Activated T-helper 2 cell treated with anti-CD3 and anti-CD28 coated beads, Interferon-gamma antibody, Interleukin-2, Interleukin-4, amounts not matched to agents 10 μg/mL and 5 μg/mL and 100 μg/mL, durations not matched to agents 14 hours and 24 hours and 36 hours (primary cell): ENCODE measurements around the gene AFAP1L2. TPM values are rescaled to one million over a fixed set of nuclear protein-coding genes. Genes with fewer than 3 reads are reported as not detected.

Experiments
- DNase-seq: peaks from one replicate; pipeline ENCODE4 v3.0.0; 2021; ENCODE audit warnings: low spot score
- H3K27ac Mint-ChIP-seq: one replicate; pipeline ENCODE4 v1.8.0; 2021; ENCODE audit warnings: mixed read lengths
- H3K27me3 Mint-ChIP-seq: one replicate; pipeline ENCODE4 v1.8.0; 2021; ENCODE audit warnings: low read depth, mixed read lengths
- H3K36me3 Mint-ChIP-seq: one replicate; pipeline ENCODE4 v1.8.0; 2021; ENCODE audit warnings: low read depth, mixed read lengths
- H3K4me1 Mint-ChIP-seq: one replicate; pipeline ENCODE4 v1.8.0; 2021; ENCODE audit warnings: low read depth, mixed read lengths
- H3K4me3 Mint-ChIP-seq: one replicate; pipeline ENCODE4 v1.8.0; 2021; ENCODE audit warnings: low read depth, mild to moderate bottlenecking, moderate library complexity, mixed read lengths
- H3K9me3 Mint-ChIP-seq: one replicate; pipeline ENCODE4 v1.8.0; 2021; ENCODE audit warnings: mixed read lengths
- intact Hi-C: fragments of 100-400 bp; cut with micrococcal nuclease; formaldehyde crosslinking; loops from one replicate; pipeline ENCODE4 v1.15.1; 2023
- total RNA-seq: library from RNA; stranded (reverse); gene quantifications from 2 replicates; pipeline ENCODE4 v1.2.3, GENCODE V29; 2022

AFAP1L2 gene
- total RNA-seq, 1 donor from 2014 or later = 3.5 TPM

DNA sequence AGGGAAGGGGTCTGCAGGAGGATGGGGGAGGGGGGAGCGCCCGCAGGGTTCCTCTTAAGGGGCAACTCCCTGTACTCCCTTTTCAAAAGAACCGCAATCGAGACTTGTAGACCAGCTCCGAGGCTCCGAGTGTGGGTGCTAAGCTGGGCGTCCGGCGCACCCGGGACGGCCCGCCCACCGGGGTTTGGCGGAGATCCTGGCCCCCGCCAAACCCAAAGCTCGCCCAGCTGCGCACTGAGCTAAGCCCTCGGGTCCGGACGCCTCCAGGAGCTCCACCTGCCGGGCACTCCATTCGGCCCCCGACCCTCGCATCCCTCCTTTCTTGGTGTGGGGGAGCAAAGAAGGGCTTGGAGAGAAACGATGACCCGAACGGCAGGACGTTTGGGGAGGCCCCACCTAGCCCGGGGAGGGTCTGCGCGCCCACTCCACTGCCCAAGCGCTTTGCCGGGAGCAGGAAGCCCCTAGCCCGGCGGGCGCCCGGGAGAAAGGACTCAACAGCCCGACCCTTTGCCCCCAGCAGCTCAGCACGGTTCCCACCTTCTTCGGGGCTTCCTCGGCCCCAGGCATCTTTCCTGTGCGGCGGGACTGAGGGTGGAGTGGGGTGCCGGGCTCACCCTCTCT is 651 bp downstream of the AFAP1L2 start:
- peaks cover 66% of the 10 kb centered on the region for H3K27me3 Mint-ChIP-seq
- H3K4me1 Mint-ChIP-seq = peaks cover 8% of the 10 kb centered on the region
- no peak for DNase-seq
- H3K36me3 Mint-ChIP-seq = no peaks in the 10 kb centered on the region
- H3K27ac Mint-ChIP-seq = no peak overlapping the region
- peak overlapping the region; percentile 24 for H3K4me3 Mint-ChIP-seq
- no peaks in the 10 kb centered on the region for H3K9me3 Mint-ChIP-seq
- intact Hi-C loops = loop anchor here (5.0 kb wide), 1 partner anchor 101 kb away; no protein-coding TSS in a partner anchor

DNA sequence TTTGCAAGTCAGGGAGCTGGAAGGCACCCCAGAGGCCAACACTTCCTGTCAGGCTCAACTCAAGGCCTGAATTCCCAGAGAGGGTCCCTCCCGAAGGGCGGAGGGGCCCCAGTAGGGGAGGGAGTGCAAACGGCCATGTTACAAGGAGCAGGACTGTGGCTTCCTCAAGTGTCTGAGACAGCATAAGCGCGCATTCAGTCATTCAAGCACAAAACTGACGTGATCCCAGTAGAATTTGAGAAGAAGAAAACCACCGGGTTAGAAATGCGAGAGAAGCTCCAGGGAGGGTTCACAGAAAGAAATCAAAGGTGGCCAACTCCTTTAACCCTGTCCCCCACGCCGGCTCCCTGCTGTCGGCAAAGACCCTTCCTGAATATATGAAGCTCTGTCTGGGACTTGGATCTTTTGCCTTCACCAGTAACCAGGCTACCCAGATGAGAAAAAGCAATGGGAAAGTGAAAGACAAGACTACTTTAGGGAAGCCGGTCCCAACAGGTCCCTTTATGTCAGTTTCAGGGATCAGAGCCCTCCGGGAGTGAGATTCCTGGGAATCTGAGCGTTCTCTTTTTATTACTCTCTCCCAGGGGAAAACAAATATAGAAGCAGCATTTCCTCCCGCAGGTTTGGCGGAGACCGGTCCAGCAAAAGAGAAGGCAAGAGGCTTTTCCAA is 1.3 kb downstream of the AFAP1L2 start:
- H3K4me1 Mint-ChIP-seq = peaks cover 8% of the 10 kb centered on the region
- peak overlapping the region; percentile 31 for H3K4me3 Mint-ChIP-seq
- intact Hi-C loops = loop anchor here (5.0 kb wide), 1 partner anchor 101 kb away; no protein-coding TSS in a partner anchor

DNA sequence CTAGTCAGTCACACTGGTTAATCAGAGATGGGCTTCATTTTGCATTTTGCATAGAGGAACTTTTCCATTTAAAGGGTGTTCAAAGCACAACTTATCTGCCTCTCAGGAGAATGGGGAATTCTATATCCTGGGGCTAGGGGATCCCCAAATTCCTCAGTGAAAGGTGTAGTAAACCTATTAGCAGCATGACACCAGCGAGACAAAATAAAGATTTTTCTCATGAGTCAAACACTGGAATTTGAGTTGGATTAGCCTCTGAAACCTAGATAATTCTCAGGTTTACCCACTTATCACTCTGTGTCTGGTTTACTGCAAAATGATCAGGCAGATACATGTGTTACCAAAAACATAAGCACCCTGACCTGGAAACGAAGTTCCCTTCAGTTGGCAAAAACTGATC is 2.1 kb downstream of the AFAP1L2 start:
- H3K4me1 Mint-ChIP-seq = peaks cover 8% of the 10 kb centered on the region

More for the DNA sequence above, 1.3 kb downstream of the AFAP1L2 start:
- H3K27me3 Mint-ChIP-seq = peaks cover 65% of the 10 kb centered on the region
- H3K9me3 Mint-ChIP-seq = no peaks in the 10 kb centered on the region
- H3K27ac Mint-ChIP-seq = no peak overlapping the region
- DNase-seq = no peak
- no peaks in the 10 kb centered on the region for H3K36me3 Mint-ChIP-seq

DNA sequence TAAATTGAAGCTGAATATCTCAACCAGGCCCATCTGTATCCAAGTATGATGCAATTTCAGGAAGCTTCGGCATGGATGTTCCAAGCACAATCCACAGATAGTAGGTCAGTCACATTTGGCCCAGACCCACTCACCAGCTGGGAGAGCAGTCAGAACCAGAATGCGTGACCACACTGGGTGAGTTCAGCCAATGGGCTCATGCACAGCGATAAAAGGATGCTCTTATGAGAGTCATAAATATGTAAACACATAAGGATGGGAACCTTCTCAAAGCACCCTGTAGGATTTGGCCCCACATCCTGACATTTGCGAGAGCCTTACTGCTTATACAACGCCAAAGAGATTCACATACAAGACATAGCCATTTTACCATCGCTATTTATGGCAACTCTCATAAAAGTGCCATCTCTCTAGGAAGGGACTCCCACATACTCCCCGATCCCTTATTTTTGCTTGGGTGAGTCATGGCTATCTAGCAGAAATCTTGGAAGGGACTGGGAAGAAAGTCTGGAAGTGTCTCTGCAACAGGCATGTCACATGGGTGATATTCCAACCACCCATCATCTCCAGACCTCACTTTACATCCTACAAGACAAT is 3.0 kb downstream of the AFAP1L2 start:
- intact Hi-C loops = loop anchor here (5.0 kb wide), 1 partner anchor 99 kb away; no protein-coding TSS in a partner anchor
- H3K4me3 Mint-ChIP-seq = no peak overlapping the region
- H3K27ac Mint-ChIP-seq = no peak overlapping the region
- H3K27me3 Mint-ChIP-seq = peaks cover 68% of the 10 kb centered on the region
- DNase-seq = no peak
- no peaks in the 10 kb centered on the region for H3K36me3 Mint-ChIP-seq
- H3K9me3 Mint-ChIP-seq = no peaks in the 10 kb centered on the region
- peaks cover 8% of the 10 kb centered on the region for H3K4me1 Mint-ChIP-seq

More for the DNA sequence above, 2.1 kb downstream of the AFAP1L2 start:
- no peaks in the 10 kb centered on the region for H3K9me3 Mint-ChIP-seq
- DNase-seq = no peak
- intact Hi-C loops = loop anchor here (5.0 kb wide), 1 partner anchor 100 kb away; no protein-coding TSS in a partner anchor
- H3K4me3 Mint-ChIP-seq = no peak overlapping the region
- H3K27ac Mint-ChIP-seq = no peak overlapping the region
- H3K27me3 Mint-ChIP-seq = peaks cover 64% of the 10 kb centered on the region
- no peaks in the 10 kb centered on the region for H3K36me3 Mint-ChIP-seq

DNA sequence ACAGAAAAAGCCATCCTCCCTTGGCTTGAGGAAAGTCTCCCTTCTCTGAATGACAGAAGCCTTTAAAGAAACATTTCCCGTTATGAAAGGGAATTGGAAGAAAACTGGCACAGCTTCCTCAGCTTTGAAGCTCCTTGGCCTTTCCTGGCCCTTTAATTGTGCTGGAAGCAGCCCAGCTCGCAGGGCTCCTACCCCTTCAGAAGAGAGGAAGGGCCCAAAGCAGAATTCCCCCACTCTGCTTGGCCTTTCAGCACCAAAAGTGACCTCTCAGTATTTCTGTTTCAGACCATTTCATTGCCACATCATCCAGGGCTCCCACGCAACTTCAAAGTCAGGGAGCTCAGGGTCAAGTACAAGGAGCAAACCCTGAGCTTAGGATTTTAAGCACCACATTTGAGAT is 4.2 kb downstream of the AFAP1L2 start:
- H3K9me3 Mint-ChIP-seq = no peaks in the 10 kb centered on the region
- peaks cover 65% of the 10 kb centered on the region for H3K27me3 Mint-ChIP-seq
- no peak for DNase-seq
- intact Hi-C loops = loop anchor here (5.0 kb wide), 1 partner anchor 98 kb away; no protein-coding TSS in a partner anchor
- H3K27ac Mint-ChIP-seq = no peak overlapping the region
- H3K4me1 Mint-ChIP-seq = peaks cover 8% of the 10 kb centered on the region
- no peaks in the 10 kb centered on the region for H3K36me3 Mint-ChIP-seq
- no peak overlapping the region for H3K4me3 Mint-ChIP-seq

DNA sequence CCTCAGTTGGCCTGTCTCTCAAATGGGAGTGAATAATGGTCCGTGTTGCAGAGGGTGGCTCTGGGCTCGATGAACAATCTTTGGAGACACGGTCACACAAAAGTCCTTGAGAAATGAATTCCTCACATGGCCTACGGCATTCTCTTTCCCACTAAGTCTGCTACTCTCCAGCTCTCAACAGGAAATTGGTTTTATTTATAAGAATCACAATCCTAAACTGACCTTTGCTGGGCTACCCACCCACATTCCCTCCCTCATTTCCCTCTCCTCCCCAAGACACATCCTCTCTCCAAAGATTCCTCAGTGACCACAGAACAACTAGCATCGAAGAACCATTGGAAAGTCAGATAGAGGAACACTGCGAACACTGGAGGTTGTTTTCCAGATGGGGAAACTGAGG is 4.7 kb downstream of the AFAP1L2 start:
- Mint-ChIP-seq H3K4me1 (peaks cover 6% of the 10 kb centered on the region), H3K27ac (no peak overlapping the region), H3K27me3 (peaks cover 65% of the 10 kb centered on the region), H3K9me3 (no peaks in the 10 kb centered on the region), H3K4me3 (no peak overlapping the region), H3K36me3 (no peaks in the 10 kb centered on the region)
- intact Hi-C loops = no loop called here
- DNase-seq = no peak

DNA sequence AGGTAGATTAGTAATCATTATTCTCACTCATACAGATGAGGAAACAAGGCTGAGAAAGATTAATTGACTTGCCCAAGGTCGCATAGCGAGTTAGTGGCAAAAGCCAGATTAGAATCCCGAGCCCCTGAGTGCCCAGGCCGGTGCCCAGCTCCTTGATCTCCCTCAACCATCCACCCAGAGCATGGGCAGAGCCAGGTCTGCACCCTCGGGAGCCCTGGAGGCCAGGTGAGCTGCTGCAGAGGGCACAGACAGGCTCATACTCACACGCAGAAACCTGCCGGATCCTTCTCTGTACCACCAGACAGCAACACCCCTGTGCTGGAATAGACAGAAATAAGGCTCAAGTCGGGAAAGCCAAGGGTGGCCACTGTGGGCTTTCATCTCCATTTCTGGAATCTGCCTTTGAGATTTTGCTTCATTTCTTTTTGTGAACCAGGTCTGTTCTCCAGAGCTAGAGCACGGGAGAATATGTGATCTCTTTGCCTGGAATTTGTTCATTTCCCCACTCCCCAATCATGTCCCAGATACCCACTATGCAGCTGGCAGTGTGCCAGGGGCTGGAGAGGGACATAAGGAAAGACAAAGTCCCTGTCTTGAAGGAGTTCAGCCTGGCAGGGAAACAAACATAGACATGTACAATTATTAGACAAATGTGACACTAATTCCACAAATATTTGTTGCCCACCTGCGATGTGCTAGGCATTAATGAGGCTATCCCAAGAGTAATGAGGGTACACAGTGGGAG is 5.5 kb downstream of the AFAP1L2 start:
- intact Hi-C loops = no loop called here
- no peak overlapping the region for H3K4me3 Mint-ChIP-seq
- H3K4me1 Mint-ChIP-seq = peaks cover 6% of the 10 kb centered on the region
- H3K27me3 Mint-ChIP-seq = peaks cover 65% of the 10 kb centered on the region
- H3K36me3 Mint-ChIP-seq = no peaks in the 10 kb centered on the region
- no peak for DNase-seq
- H3K9me3 Mint-ChIP-seq = no peaks in the 10 kb centered on the region
- H3K27ac Mint-ChIP-seq = no peak overlapping the region

DNA sequence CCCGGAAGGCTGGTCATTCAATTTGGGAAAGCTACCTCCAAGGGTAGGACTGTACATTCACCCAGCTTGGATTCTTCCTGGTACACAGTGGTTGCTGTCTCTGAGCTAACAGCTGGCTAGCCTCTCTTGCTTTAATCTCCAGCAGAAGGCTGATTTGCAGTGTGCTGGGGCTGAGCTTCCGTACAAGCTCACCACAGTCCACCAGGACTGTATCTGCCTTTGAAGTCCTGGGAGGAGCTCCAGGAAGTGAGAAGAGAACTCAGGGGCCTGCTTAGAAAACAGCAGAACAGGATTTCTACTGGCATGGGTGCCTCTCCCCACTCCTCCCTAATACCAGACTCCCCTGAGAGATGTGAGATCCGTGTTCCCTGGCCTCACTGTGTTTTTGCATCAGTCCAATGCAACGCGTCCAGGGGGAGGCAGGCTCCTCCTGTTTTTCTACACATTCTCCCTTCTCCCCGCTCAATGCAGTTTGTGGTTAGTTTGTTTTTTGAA is 6.6 kb downstream of the AFAP1L2 start:
- DNase-seq = no peak
- Mint-ChIP-seq H3K27ac (no peak overlapping the region), H3K4me3 (no peak overlapping the region), H3K4me1 (peaks cover 1% of the 10 kb centered on the region), H3K27me3 (peaks cover 58% of the 10 kb centered on the region), H3K36me3 (no peaks in the 10 kb centered on the region), H3K9me3 (no peaks in the 10 kb centered on the region)
- intact Hi-C loops = no loop called here

DNA sequence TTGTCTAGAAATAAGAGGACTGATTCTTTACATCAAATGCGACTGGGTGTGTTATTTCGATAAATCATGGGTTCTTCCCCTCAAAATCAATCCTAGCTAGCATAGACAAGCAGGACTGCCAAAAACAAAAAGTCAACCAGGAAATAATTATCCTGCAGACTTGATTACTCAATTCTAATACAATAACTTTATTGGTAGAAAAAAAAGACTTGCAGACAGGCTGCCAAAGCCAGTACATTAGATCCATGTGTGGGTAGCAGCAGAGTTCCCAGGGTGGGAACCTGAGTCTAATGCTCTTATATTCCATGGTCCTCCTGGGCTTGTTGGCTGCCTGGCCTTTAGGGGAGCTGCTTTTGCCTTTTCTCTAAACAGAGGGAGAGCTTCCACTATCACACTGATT is 7.8 kb downstream of the AFAP1L2 start:
- Mint-ChIP-seq H3K27me3 (peaks cover 46% of the 10 kb centered on the region), H3K4me3 (no peak overlapping the region), H3K27ac (no peak overlapping the region), H3K36me3 (no peaks in the 10 kb centered on the region), H3K4me1 (no peaks in the 10 kb centered on the region), H3K9me3 (no peaks in the 10 kb centered on the region)
- intact Hi-C loops = no loop called here
- DNase-seq = no peak

DNA sequence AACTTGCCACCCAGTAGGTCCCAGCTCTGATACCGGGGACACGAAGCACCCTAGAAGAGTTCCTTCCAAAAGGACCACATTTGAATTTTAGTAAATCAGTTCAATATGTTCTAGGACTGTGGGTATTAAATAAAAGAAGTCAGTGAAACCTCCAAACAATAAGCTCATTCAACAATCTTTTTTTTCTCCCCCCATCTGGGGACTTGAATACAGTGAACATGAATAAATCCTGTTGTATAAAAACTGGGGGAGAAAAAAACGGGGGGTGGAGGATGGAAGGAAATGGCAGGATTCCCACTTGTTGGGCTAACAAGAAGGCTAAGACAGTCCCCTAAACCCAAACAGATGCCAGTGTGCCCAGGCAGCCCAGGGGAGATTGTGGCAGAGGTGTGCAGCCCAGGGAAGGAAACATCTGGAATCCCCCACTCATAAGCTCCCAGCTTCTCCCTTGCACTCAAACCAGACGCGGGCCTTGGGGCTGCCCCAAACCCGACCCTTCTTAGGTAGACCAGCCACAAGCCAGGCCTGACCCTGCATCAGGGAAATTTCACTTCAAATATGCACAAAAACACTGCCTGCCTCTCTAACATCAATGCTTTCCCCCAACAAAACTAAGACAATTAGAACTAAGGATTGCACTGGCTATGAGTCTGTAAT is 8.8 kb downstream of the AFAP1L2 start:
- intact Hi-C loops = no loop called here

DNA sequence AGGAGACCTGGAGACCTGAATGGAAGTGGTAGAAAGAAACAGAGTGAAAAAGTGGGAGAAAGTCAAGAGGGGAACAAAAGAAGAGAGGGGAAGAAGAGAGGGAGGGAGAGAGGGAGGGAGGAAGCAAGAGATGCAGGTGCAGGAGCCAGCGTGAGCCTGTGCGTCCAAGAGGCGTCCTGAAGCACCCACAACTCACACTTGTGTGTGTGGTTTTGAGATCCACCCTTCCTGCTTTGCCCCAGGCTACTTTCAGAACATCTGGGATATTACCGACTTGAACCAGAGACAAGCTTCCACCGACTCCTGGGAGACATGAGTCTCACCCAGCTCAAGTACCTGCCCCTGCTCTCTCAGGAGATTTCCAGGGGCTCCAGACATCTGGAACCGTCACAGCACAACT is 9.8 kb downstream of the AFAP1L2 start:
- H3K4me1 Mint-ChIP-seq = no peaks in the 10 kb centered on the region
- no peak overlapping the region for H3K4me3 Mint-ChIP-seq
- H3K27me3 Mint-ChIP-seq = peaks cover 32% of the 10 kb centered on the region
- no peaks in the 10 kb centered on the region for H3K36me3 Mint-ChIP-seq
- no peak for DNase-seq
- H3K9me3 Mint-ChIP-seq = peaks cover 8% of the 10 kb centered on the region
- intact Hi-C loops = no loop called here
- H3K27ac Mint-ChIP-seq = no peak overlapping the region

More for the DNA sequence above, 8.8 kb downstream of the AFAP1L2 start:
- Mint-ChIP-seq H3K36me3 (no peaks in the 10 kb centered on the region), H3K9me3 (peaks cover 4% of the 10 kb centered on the region), H3K4me3 (no peak overlapping the region), H3K27ac (no peak overlapping the region), H3K27me3 (peaks cover 38% of the 10 kb centered on the region), H3K4me1 (no peaks in the 10 kb centered on the region)
- DNase-seq = no peak

DNA sequence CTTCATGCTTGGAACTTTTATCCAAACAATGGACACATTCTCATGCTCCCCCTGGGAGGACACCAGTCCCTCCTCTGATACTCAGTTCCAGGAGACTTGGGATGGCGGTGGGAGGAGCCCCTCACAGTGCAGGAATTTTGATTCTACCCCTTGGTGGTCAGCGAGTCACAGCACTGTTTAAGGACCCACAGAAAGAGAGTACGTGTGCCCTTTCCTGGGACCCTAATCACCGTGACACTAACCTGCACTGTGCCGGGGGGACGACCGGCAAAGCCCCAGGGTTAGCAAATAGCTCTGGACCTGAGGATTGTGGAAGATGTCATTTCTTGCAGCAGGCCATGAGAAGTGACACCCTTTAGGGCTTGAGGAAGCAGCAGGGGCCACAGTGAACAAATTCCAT is 10.4 kb downstream of the AFAP1L2 start:
- intact Hi-C loops = no loop called here
- H3K27ac Mint-ChIP-seq = no peak overlapping the region
- peaks cover 30% of the 10 kb centered on the region for H3K27me3 Mint-ChIP-seq
- no peaks in the 10 kb centered on the region for H3K36me3 Mint-ChIP-seq
- peaks cover 3% of the 10 kb centered on the region for H3K4me1 Mint-ChIP-seq
- no peak for DNase-seq
- no peak overlapping the region for H3K4me3 Mint-ChIP-seq
- H3K9me3 Mint-ChIP-seq = peaks cover 12% of the 10 kb centered on the region
